GM12878 (cell line): ENCODE data around the gene AAR2. TPM values are rescaled to one million over a fixed set of nuclear protein-coding genes. Genes with fewer than 3 reads are reported as not detected.

Experiments
- ATAC-seq: fragments of 200-7000 bp; cut with Tn5 transposase; 3 replicates; pipeline ENCODE4 v1.9.1; 2020; ENCODE audit warnings: mild to moderate bottlenecking, moderate library complexity
- BruUV-seq: library from RNA; stranded (reverse); fragments of 400-500 nt; replicated peaks from 2 replicates; lab custom pipeline; 2021; lab: Mats Ljungman, UMichigan
- CTCF ChIA-PET: fragments of 300-600 bp; sonication (Branson Sonifier 250); formaldehyde crosslinking; extraction: SDS; loops from one replicate; lab custom pipeline; 2021; ENCODE audit warnings: inconsistent platforms; lab: Yijun Ruan, JAX
- POLR2A ChIA-PET: fragments of 350-600 bp; formaldehyde crosslinking; extraction: SDS; loops from one replicate; lab custom pipeline; 2021; ENCODE audit warnings: inconsistent platforms; lab: Charles Lee
- RAD21 ChIA-PET: fragments of 300-600 bp; sonication (Branson Sonifier 250); formaldehyde crosslinking; loops from one replicate; lab custom pipeline; 2023; ENCODE audit warnings: antibody characterized with exemption; ENCODE audit not compliant: unreplicated experiment; lab: Charles Lee
- SMC1A ChIA-PET: fragments of 300-600 bp; sonication (Branson Sonifier 250); formaldehyde crosslinking; loops from one replicate; lab custom pipeline; 2023; ENCODE audit not compliant: unreplicated experiment, uncharacterized antibody; lab: Charles Lee
- DNase-seq: peaks from one replicate; pipeline ENCODE4 v3.0.0-alpha.2; 2011; ENCODE audit warnings: low read depth, low spot score
- FAIRE-seq: peaks from 3 replicates; lab custom pipeline; 2011; peaks lifted over from hg19 to GRCh38; lab: Jason Lieb, UNC
- H2AFZ ChIP-seq: 2 replicates; pipeline ENCODE4 v1.6.0; 2011; ENCODE audit warnings: low read depth, low read length, control low read depth; ENCODE audit not compliant: control insufficient read depth
- H3K27ac ChIP-seq: 2 replicates; pipeline ENCODE4 v1.5.1; 2011; ENCODE audit warnings: control low read depth; ENCODE audit not compliant: control insufficient read depth, insufficient read depth
- H3K27me3 ChIP-seq, 2 experiments: replicated peaks in 1 of 2; 2 replicates each; pipeline versions ENCODE4 v1.6.0 to v1.6.1; 2011; ENCODE audit warnings: low read length in 1 of 2; ENCODE audit not compliant: control insufficient read depth in 2 of 2, insufficient read depth in 2 of 2
- H3K36me3 ChIP-seq, 2 experiments: 2 replicates each; pipeline ENCODE4 v1.5.1; 2011; ENCODE audit warnings: low read length in 1 of 2; ENCODE audit not compliant: control insufficient read depth in 2 of 2, insufficient read depth in 2 of 2
- H3K4me1 ChIP-seq: 2 replicates; pipeline ENCODE4 v1.6.1; 2011; ENCODE audit warnings: mild to moderate bottlenecking, low read length, moderate library complexity, mixed read lengths; ENCODE audit not compliant: control insufficient read depth, insufficient read depth
- H3K4me2 ChIP-seq: 2 replicates; pipeline ENCODE4 v1.6.0; 2011; ENCODE audit warnings: control low read depth; ENCODE audit not compliant: control insufficient read depth, insufficient read depth
- H3K4me3 ChIP-seq: fragments of 200-600 bp; sonication (generic); 2 replicates; pipeline ENCODE4 v1.5.1; 2016
- H3K79me2 ChIP-seq: 2 replicates; pipeline ENCODE4 v1.6.0; 2011; ENCODE audit warnings: low read length; ENCODE audit not compliant: control insufficient read depth, insufficient read depth
- H3K9ac ChIP-seq: 2 replicates; pipeline ENCODE4 v1.8.0; 2011; ENCODE audit warnings: low read length, control low read depth, mixed read lengths; ENCODE audit not compliant: control insufficient read depth, insufficient read depth
- H3K9me3 ChIP-seq: replicated peaks from 3 replicates; pipeline ENCODE4 v1.5.1; 2011; ENCODE audit warnings: mild to moderate bottlenecking, low read length; ENCODE audit not compliant: control insufficient read depth, insufficient read depth
- H4K20me1 ChIP-seq: 2 replicates; pipeline ENCODE4 v1.6.0; 2011; ENCODE audit not compliant: control insufficient read depth, insufficient read depth
- BHLHE40 ChIP-seq, 2 experiments: fragments of 450-650 bp in 1 of 2; IDR thresholded peaks; 2 replicates each; pipeline ENCODE4 v1.6.1; 2011 to 2017; ENCODE audit warnings: low read depth in 2 of 2, borderline replicate concordance in 1 of 2, improper control_type of control experiment in 1 of 2, low read length in 1 of 2, mild to moderate bottlenecking in 1 of 2
- ETV6 ChIP-seq, 2 experiments: fragments of 450-650 bp in 1 of 2; IDR thresholded peaks in 1 of 2; conservative IDR thresholded peaks in 1 of 2; 2 replicates each; pipeline ENCODE4 v1.6.1; 2014; ENCODE audit warnings: antibody characterized with exemption in 1 of 2, borderline replicate concordance in 1 of 2, low read depth in 1 of 2, mild to moderate bottlenecking in 1 of 2, moderate library complexity in 1 of 2
- FOXK2 ChIP-seq: fragments of 450-650 bp; IDR thresholded peaks from 2 replicates; pipeline ENCODE4 v1.6.1; 2017; ENCODE audit warnings: mild to moderate bottlenecking, moderate library complexity
- JUND ChIP-seq: IDR thresholded peaks from 2 replicates; pipeline ENCODE4 v1.6.1; 2012; ENCODE audit warnings: low read depth, mild to moderate bottlenecking, low read length, improper control_type of control experiment, moderate library complexity
- LARP7 ChIP-seq: fragments of 450-650 bp; IDR thresholded peaks from 2 replicates; pipeline ENCODE4 v1.6.1; 2017; ENCODE audit warnings: mild to moderate bottlenecking
- MTA3 ChIP-seq: IDR thresholded peaks from 2 replicates; pipeline ENCODE4 v1.6.1; 2012; ENCODE audit warnings: low read length, inconsistent platforms, borderline replicate concordance
- TBL1XR1 ChIP-seq: IDR thresholded peaks from 2 replicates; pipeline ENCODE4 v1.6.1; 2012; ENCODE audit warnings: low read depth, low read length, improper control_type of control experiment
- ZNF217 ChIP-seq: fragments of 450-650 bp; IDR thresholded peaks from 2 replicates; pipeline ENCODE4 v1.6.1; 2017; ENCODE audit warnings: antibody characterized with exemption, mild to moderate bottlenecking
- ZNF24 ChIP-seq: fragments of 450-650 bp; IDR thresholded peaks from 2 replicates; pipeline ENCODE4 v1.6.1; 2017; ENCODE audit warnings: antibody characterized with exemption, mild to moderate bottlenecking
- WGBS: methylation state at CpG from one replicate; pipeline ENCODE4 v1.1.6; 2016; ENCODE audit warnings: low lambda C conversion rate; ENCODE audit not compliant: insufficient replicate concordance, insufficient coverage; ENCODE audit errors: missing lambda C conversion rate; 5-methylcytosine and 5-hydroxymethylcytosine counted together
- in situ Hi-C: fragments of 300-500 bp; cut with MboI; formaldehyde crosslinking; loops from 9 replicates; pipeline ENCODE4 v1.14.3; 2018; ENCODE audit warnings: mixed read lengths
- intact Hi-C: fragments of 100-400 bp; cut with micrococcal nuclease; formaldehyde crosslinking; loops from one replicate; pipeline ENCODE4 v1.14.2; 2022; ENCODE audit not compliant: unreplicated experiment
- polyA plus RNA-seq, 11 experiments: library from polyadenylated mRNA; depleted of rRNA in 4 of 11; unstranded in 6 of 11; stranded (reverse) in 5 of 11; fragments of >200 nt; fragmentation: Nextera tagmentation in 4 of 11; fragmentation: Illumina TruSeq in 1 of 11; extraction: Ambion mirVana in 4 of 11; extraction: Trizol in 1 of 11; gene quantifications; 1 replicate in 1 of 11; 2 replicates in 10 of 11; pipeline versions ENCODE4 v1.2.1 to v1.2.3, GENCODE V29; 2011 to 2016; ENCODE audit warnings: inconsistent platforms in 2 of 11, missing spikeins in 2 of 11, low read depth in 1 of 11
- total RNA-seq, 4 experiments: library from RNA; depleted of rRNA in 3 of 4; stranded (reverse); fragments of >200 nt in 3 of 4; fragmentation: Illumina TruSeq in 1 of 4; extraction: Trizol in 1 of 4; gene quantifications; 2 replicates each; pipeline versions ENCODE4 v1.2.1 to v1.2.3, GENCODE V29; 2013 to 2021
- TF ChIP-seq, protein P1 (sequence below): IDR thresholded peaks from 2 replicates; pipeline ENCODE4 v1.6.1; 2012; ENCODE audit warnings: mild to moderate bottlenecking, low read depth, low read length

Gene AAR2
- total and polyA plus RNA-seq, 10 of the 15 experiments (the other 5 are each of a cell fraction or from before 2014, with no cell fraction given) = 6.5 to 41.7 (median 30.3) TPM

DNA sequence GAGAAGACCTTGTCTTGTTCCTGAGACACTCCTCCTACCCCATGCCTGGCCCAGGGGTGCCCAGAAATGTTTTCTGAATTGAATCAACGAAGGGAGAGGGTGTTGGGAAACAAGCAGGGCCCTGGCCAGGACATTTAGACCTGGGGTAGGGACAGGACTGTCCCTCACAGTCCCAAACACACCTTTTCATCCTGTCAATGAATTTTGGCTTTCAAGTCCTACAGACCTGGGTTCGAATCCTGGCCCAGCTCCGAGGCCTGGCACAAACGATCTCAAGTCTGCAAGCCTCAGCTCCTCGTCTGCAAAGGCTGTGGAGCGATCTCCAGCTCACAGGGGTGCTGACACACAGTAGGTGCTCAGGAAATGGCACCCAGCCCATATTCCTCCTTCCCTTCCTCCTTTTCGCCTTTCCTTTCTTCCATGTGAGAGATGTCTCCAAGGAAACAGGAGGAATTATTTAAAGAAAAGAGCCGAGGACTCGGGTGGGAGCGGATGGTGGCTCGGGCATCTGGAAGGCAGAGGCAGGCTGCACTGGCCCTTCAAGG, 62.6 kb downstream of the AAR2 start (continued):
- TF ChIP-seq ZNF217 = no peak

DNA sequence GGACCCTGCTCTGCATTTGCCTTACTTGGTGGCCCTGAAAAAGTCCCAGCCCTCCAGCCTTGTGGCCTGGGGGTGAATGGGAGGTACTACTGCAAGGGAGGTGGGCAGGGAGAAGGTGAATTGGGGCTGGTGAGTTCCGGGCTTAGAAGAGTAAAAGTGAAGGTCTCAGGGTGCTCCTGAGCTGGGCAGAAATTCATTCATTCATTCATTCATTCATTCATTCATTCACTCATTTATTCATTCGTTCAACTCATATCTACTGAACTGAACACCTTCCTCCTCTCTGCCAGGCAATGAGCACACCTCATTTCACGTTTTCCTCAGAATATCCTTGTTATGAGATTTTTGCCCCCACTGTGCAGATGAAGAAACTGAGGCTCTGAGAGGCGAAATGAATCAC, 63.2 kb downstream of the AAR2 start:
- intact Hi-C loops = no loop called here
- no TSS peak for BruUV-seq
- FAIRE-seq (no peak), ATAC-seq (no peak), DNase-seq (no peak)
- RAD21 ChIA-PET = no interaction called here
- Histone ChIP-seq H3K27ac (no peak overlapping the region), H3K9ac (no peak overlapping the region), H3K4me2 (no peak overlapping the region), H3K9me3 (no peaks in the 10 kb centered on the region), H3K27me3 (peaks cover 3% of the 10 kb centered on the region in 2 experiments; a peak in 3 of 4 replicates), H3K36me3 (no peaks in the 10 kb centered on the region), H4K20me1 (no peaks in the 10 kb centered on the region), H3K4me1 (no peaks in the 10 kb centered on the region), H3K79me2 (no peaks in the 10 kb centered on the region), H2AFZ (no peak overlapping the region), H3K4me3 (no peak overlapping the region)
- 5% methylated on average over 4 of the region's 4 CpGs for WGBS
- SMC1A ChIA-PET = no interaction called here
- in situ Hi-C loops = no loop called here
- CTCF ChIA-PET = no interaction called here
- peak; percentile 87 for TF ChIP-seq ZNF24
- TF ChIP-seq JUND = no peak
- POLR2A ChIA-PET = interaction anchor here (0.6 kb wide), 1 partner anchor 20 kb away, joined by 3 read pairs; no protein-coding TSS in a partner anchor

DNA sequence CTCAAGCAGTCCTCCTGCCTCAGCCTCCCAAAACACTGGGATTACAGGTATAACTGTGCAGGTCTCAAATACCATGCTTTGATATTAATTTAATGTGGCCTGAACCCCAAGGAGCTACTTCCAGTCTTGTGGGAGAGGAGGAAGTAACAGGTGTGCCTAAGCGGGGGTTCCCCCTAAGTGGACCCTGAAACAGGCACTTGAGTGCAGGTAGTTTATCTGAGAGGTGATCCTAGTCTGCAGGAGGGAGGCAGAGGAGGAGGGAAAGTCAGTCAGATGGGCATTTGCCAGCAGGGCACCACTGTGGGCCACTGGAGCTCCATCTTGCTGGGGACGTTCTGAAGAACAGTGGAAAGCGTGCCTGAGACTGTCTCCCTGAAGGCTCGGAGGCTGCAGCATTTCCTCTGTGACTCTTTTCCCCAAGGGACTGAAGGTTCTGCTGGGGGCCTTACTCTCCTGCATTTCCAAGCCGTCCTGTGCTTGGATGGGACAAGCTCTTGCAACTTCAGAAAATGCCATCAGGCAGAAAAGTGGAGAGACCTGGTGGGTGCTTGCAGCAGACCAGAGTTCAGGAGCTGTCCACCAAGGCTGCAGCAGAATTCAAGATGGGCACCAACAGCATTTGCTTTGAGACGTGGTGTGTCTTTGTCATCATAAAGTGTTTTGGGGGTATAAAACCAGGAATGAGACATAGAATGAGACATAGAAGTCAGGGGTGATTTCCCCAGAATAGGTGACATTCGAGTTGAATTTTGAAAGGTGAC, 65.3 kb downstream of the AAR2 start:
- ChIA-PET SMC1A (no interaction called here), RAD21 (no interaction called here), POLR2A (no interaction called here), CTCF (no interaction called here)
- H3K4me2 ChIP-seq = no peak overlapping the region
- H3K36me3 ChIP-seq = no peaks in the 10 kb centered on the region
- ATAC-seq (no peak), FAIRE-seq (no peak), DNase-seq (no peak)
- intact Hi-C loops (no loop called here), in situ Hi-C loops (no loop called here)
- H3K4me1 ChIP-seq = no peaks in the 10 kb centered on the region
- H3K9me3 ChIP-seq = no peaks in the 10 kb centered on the region
- H2AFZ ChIP-seq = no peak overlapping the region
- TF ChIP-seq MTA3 (no peak), TBL1XR1 (no peak), FOXK2 (no peak), BHLHE40 (IDR thresholded peaks at IDR 0.05; ENCODE audit: borderline replicate concordance in 1 of 2, low read depth in 2 of 2, low read length in 1 of 2) (no peak), ETV6 (conservative IDR thresholded peaks at IDR 0.05 in 1 of 2, IDR thresholded peaks at IDR 0.05 in 1 of 2; ENCODE audit: borderline replicate concordance in 1 of 2, low read depth in 1 of 2) (no peak), LARP7 (no peak)
- TF ChIP-seq, protein P1, sequence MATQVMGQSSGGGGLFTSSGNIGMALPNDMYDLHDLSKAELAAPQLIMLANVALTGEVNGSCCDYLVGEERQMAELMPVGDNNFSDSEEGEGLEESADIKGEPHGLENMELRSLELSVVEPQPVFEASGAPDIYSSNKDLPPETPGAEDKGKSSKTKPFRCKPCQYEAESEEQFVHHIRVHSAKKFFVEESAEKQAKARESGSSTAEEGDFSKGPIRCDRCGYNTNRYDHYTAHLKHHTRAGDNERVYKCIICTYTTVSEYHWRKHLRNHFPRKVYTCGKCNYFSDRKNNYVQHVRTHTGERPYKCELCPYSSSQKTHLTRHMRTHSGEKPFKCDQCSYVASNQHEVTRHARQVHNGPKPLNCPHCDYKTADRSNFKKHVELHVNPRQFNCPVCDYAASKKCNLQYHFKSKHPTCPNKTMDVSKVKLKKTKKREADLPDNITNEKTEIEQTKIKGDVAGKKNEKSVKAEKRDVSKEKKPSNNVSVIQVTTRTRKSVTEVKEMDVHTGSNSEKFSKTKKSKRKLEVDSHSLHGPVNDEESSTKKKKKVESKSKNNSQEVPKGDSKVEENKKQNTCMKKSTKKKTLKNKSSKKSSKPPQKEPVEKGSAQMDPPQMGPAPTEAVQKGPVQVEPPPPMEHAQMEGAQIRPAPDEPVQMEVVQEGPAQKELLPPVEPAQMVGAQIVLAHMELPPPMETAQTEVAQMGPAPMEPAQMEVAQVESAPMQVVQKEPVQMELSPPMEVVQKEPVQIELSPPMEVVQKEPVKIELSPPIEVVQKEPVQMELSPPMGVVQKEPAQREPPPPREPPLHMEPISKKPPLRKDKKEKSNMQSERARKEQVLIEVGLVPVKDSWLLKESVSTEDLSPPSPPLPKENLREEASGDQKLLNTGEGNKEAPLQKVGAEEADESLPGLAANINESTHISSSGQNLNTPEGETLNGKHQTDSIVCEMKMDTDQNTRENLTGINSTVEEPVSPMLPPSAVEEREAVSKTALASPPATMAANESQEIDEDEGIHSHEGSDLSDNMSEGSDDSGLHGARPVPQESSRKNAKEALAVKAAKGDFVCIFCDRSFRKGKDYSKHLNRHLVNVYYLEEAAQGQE = no peak
- H3K27me3 ChIP-seq = peaks cover 12% of the 10 kb centered on the region in 2 experiments
- no peak overlapping the region for H3K27ac ChIP-seq
- H3K4me3 ChIP-seq = no peak overlapping the region
- no peak overlapping the region for H3K9ac ChIP-seq
- no peaks in the 10 kb centered on the region for H3K79me2 ChIP-seq
- 0% methylated on average over 7 of the region's 7 CpGs for WGBS
- H4K20me1 ChIP-seq = no peaks in the 10 kb centered on the region
- BruUV-seq = no TSS peak
